K562 (cell line): ENCODE measurements around the gene SLC27A2.
A peak's percentile ranks its signal among the peaks of the same experiment; 100 is the strongest.

ENCODE experiments used
- CBX8 ChIP-seq: fragments of 200-600 bp; sonication (generic); IDR thresholded peaks from 2 replicates; pipeline ENCODE4 v1.6.1; 2012; ENCODE audit warnings: borderline replicate concordance, mixed run types, low read depth, mild to moderate bottlenecking, moderate library complexity, mixed read lengths, low read length, control low read depth, inconsistent platforms; ENCODE audit not compliant: poor library complexity, severe bottlenecking; ENCODE audit errors: extremely low read depth
- CTCF ChIP-seq, 3 experiments: IDR thresholded peaks in 2 of 3; conservative IDR thresholded peaks in 1 of 3; 2 replicates each; pipeline ENCODE4 v1.5.1; 2011 to 2012; ENCODE audit warnings: low read length in 3 of 3, mild to moderate bottlenecking in 3 of 3, control low read depth in 2 of 3, improper control_type of control experiment in 1 of 3, inconsistent platforms in 1 of 3, low read depth in 1 of 3, mixed read lengths in 1 of 3, moderate library complexity in 1 of 3; ENCODE audit not compliant: insufficient read depth in 2 of 3
- EP300 ChIP-seq: IDR thresholded peaks from 2 replicates; pipeline ENCODE4 v1.6.1; 2012; ENCODE audit warnings: low read length, improper control_type of control experiment
- IRF2 ChIP-seq: sonication (generic); formaldehyde crosslinking; IDR thresholded peaks from 2 replicates; pipeline ENCODE4 v1.8.1; 2022; ENCODE audit warnings: mild to moderate bottlenecking, missing genetic modification reagents
- STAT6 ChIP-seq: sonication (generic); formaldehyde crosslinking; IDR thresholded peaks from 2 replicates; pipeline ENCODE4 v1.8.1; 2023; ENCODE audit warnings: mild to moderate bottlenecking, missing genetic modification reagents
- TAF1 ChIP-seq: IDR thresholded peaks from 2 replicates; pipeline ENCODE4 v1.6.1; 2011; ENCODE audit warnings: mild to moderate bottlenecking, low read length, moderate library complexity; ENCODE audit not compliant: insufficient read depth, control insufficient read depth, severe bottlenecking; ENCODE audit errors: extremely low read depth
- TCF7 ChIP-seq: sonication (generic); IDR thresholded peaks from 2 replicates; pipeline ENCODE4 v1.6.1; 2016; ENCODE audit warnings: antibody characterized with exemption, borderline replicate concordance
- ZEB2 ChIP-seq: fragments of 450-650 bp; IDR thresholded peaks from 2 replicates; pipeline ENCODE4 v1.6.1; 2016
- ZNF436 ChIP-seq: fragments of 250-450, 450-650 bp; sonication (Bioruptor Pico); formaldehyde crosslinking; IDR thresholded peaks from 2 replicates; pipeline ENCODE4 v1.7.0; 2020; ENCODE audit warnings: mild to moderate bottlenecking
- ZNF518B ChIP-seq: fragments of 250-450 bp; sonication (Bioruptor Pico); IDR thresholded peaks from 2 replicates; pipeline ENCODE4 v1.5.0; 2021; ENCODE audit warnings: mild to moderate bottlenecking, moderate library complexity
- ZNF740 ChIP-seq, 3 experiments: fragments of 200-800 bp in 1 of 3; sonication (Bioruptor generic) in 1 of 3; sonication (generic) in 1 of 3; formaldehyde crosslinking in 1 of 3; IDR thresholded peaks; 2 replicates each; pipeline versions ENCODE4 v1.6.1 to v1.8.0; 2016 to 2022; ENCODE audit warnings: mild to moderate bottlenecking in 2 of 3, missing compliant biosample characterization in 2 of 3, missing genetic modification characterization in 2 of 3, missing genetic modification reagents in 1 of 3

GRCh38 chr15:50137330-50137761 lies 44.6 kb upstream of the SLC27A2 start:
- TF ChIP-seq CTCF (IDR thresholded peaks at IDR 0.05 in 2 of 3, conservative IDR thresholded peaks at IDR 0.05 in 1 of 3; ENCODE audit: insufficient read depth in 2 of 3, low read depth in 1 of 3, low read length in 3 of 3) (no peak), TCF7 (no peak), IRF2 (CRISPR knock-in tag) (no peak), ZEB2 (peak; percentile 48; the same call in 1 of the 2 replicates), ZNF518B (CRISPR knock-in tag) (no peak), EP300 (peak; percentile 47; the same call in 1 of the 2 replicates), STAT6 (CRISPR knock-in tag) (no peak), ZNF436 (CRISPR knock-in tag) (no peak), CBX8 (no peak), ZNF740 (CRISPR knock-in tag; IDR thresholded peaks at IDR 0.05) (no peak), ZNF740 (tag; IDR thresholded peaks at IDR 0.05) (no peak), TAF1 (no peak)
